Adrenal gland (tissue), 12 donors: Measurements from ENCODE around the gene ZNF260. TPM values are rescaled to one million over a fixed set of nuclear protein-coding genes. Genes with fewer than 3 reads are reported as not detected.
A peak's percentile ranks its signal among the peaks of the same experiment; 100 is the strongest.

ENCODE experiments used
- DNase-seq, 7 donors: peaks; one replicate each; pipeline ENCODE4 v3.0.0-alpha.2; 2019 to 2020
- H3K27ac ChIP-seq, 5 donors: fragments of 200-600 bp; sonication (generic) in 4 of 5; 1 replicate in 3 of 5; 2 replicates in 2 of 5; pipeline versions ENCODE4 v1.5.1 to v1.8.0; 2016 to 2020; ENCODE audit warnings: mild to moderate bottlenecking in 1 of 5
- H3K27me3 ChIP-seq: fragments of 200-600 bp; 2 replicates; pipeline ENCODE4 v1.8.0; 2021
- H3K36me3 ChIP-seq, 2 donors: fragments of 200-600 bp; replicated peaks in 1 of 2; 1 replicate in 1 of 2; 2 replicates in 1 of 2; pipeline versions ENCODE4 v1.5.1 to v1.8.0; 2018 to 2022
- H3K4me1 ChIP-seq, 2 donors: fragments of 200-600 bp; replicated peaks in 1 of 2; 1 replicate in 1 of 2; 2 replicates in 1 of 2; pipeline versions ENCODE4 v1.5.1 to v1.8.0; 2018 to 2021
- H3K4me3 ChIP-seq, 4 donors: fragments of 200-600 bp; sonication (generic) in 3 of 4; one replicate each; pipeline ENCODE4 v1.5.1; 2016 to 2018
- H3K9me3 ChIP-seq, 3 donors: fragments of 200-600 bp; sonication (generic) in 1 of 3; replicated peaks in 1 of 3; 1 replicate in 2 of 3; 2 replicates in 1 of 3; pipeline versions ENCODE4 v1.5.1 to v1.8.0; 2016 to 2021
- CTCF ChIP-seq, 6 experiments: fragments of 450-650 bp in 4 of 6; fragments of 200-600 bp in 2 of 6; sonication (generic) in 1 of 6; IDR thresholded peaks; 1 replicate in 5 of 6; 2 replicates in 1 of 6; pipeline versions ENCODE4 v1.5.1 to v1.8.0; 2016 to 2021; ENCODE audit warnings: antibody characterized with exemption in 6 of 6, mild to moderate bottlenecking in 2 of 6, moderate library complexity in 1 of 6
- POLR2A ChIP-seq, 2 donors: fragments of 450-650 bp; IDR thresholded peaks; one replicate each; pipeline ENCODE4 v1.6.1; 2017; ENCODE audit warnings: antibody characterized with exemption in 2 of 2, mild to moderate bottlenecking in 2 of 2, moderate library complexity in 1 of 2
- WGBS, 4 donors: extraction: QIAGEN DNeasy Blood & Tissue Kit in 2 of 4; methylation state at CpG; one replicate each; pipeline versions ENCODE4 v1.1.5 to v1.1.7; 2013 to 2017; 5-methylcytosine and 5-hydroxymethylcytosine counted together
- intact Hi-C, 2 donors: fragments of 100-400 bp; cut with DNase I; formaldehyde crosslinking; loops; one replicate each; pipeline versions ENCODE4 v1.14.1 to v1.15.0; 2022 to 2023
- polyA plus RNA-seq, 3 donors: library from polyadenylated mRNA; stranded (reverse); fragments of 200-250 nt in 2 of 3; fragments of 350-450 nt in 1 of 3; fragmentation: Illumina TruSeq in 1 of 3; extraction: RNeasy Lipid Tissue Mini Kit (QIAGEN cat#74804) in 1 of 3; gene quantifications; one replicate each; pipeline ENCODE4 v1.2.3, GENCODE V29; 2013 to 2014
- total RNA-seq, 9 donors: library from RNA; depleted of rRNA in 4 of 9; stranded (reverse); fragments of >200 nt in 4 of 9; fragments of 120-200 nt in 1 of 9; fragmentation: NEBNext Ultra II Directional in 1 of 9; extraction: Animal tissue kit (Norgen Biotek cat#: 25700) in 1 of 9; gene quantifications; one replicate each; pipeline versions ENCODE4 v1.1.0 to v1.2.4, GENCODE V29; 2013 to 2023
- donor health status: healthy with polysubstance abuse.
- donor health status: Bipolar disorder and iron deficiency.
- donor health status: DM: yes; HTN: yes; CAD: no.
- donor health status: DM: no; HTN: no; CAD: no.
- donor health status: DM: no; HTN: no; CAD: no.
- donor health status: DM: yes; HTN: yes; CAD: no.

ZNF260 gene
- total and polyA plus RNA-seq, 12 donors, result 2.2 to 23.3 (median 11.8) TPM

GRCh38 chr19:36489920-36490415 lies 38.1 kb downstream of the ZNF260 start:
- intact Hi-C loops, result loop anchor here (10.0 kb wide), 2 partner anchors 285 to 295 kb away; no protein-coding TSS in a partner anchor
- Histone ChIP-seq H3K36me3 (no peaks in the 10 kb centered on the region), H3K27me3 (no peaks in the 10 kb centered on the region), H3K9me3 (no peaks in the 10 kb centered on the region), H3K4me1 (peaks cover 0 to 10% of the 10 kb centered on the region in 2 donors), H3K27ac (peak overlapping the region; percentile 83 to 98 (median 96)), H3K4me3 (peak overlapping the region in 3 of 4 donors; percentile 76 to 89 (median 76))
- TF ChIP-seq POLR2A (IDR thresholded peaks at IDR 0.05), result no peak
- no peak for TF ChIP-seq CTCF (IDR thresholded peaks at IDR 0.05)
- WGBS, 4 donors, result 2 to 4% (median 3%) methylated on average over 15 of the region's 15 CpGs
- DNase-seq, result peak in 6 of 7 donors; percentile 74 to 94 (median 87)

GRCh38 chr19:36489118-36489919 lies 38.8 kb downstream of the ZNF260 start, which contains the start of gene ZNF566:
TSS of gene ZNF566 (minus strand) at chr19:36489561. CDS start at chr19:36476557, 13,004 bp downstream.
- intact Hi-C loops, result loop anchor here in 1 of 2 donors (10.0 kb wide), 1 partner anchor 285 kb away; no protein-coding TSS in a partner anchor
- WGBS, 4 donors, result 0% methylated on average over 2 to 53 of the region's 53 CpGs
- Histone ChIP-seq H3K27ac (peak within 1 kb of the TSS; percentile 83 to 98 (median 96)), H3K4me1 (peaks cover 0 to 10% of the 10 kb centered on the region in 2 donors), H3K9me3 (no peaks in the 10 kb centered on the region), H3K27me3 (no peaks in the 10 kb centered on the region), H3K4me3 (peak within 1 kb of the TSS; percentile 30 to 89 (median 76)), H3K36me3 (no peaks in the 10 kb centered on the region)
- peak in 1 of 6 experiments; percentile 15 for TF ChIP-seq CTCF (IDR thresholded peaks at IDR 0.05)
- peak; percentile 19 to 77 for TF ChIP-seq POLR2A (IDR thresholded peaks at IDR 0.05)
- DNase-seq, result peak; percentile 91 to 98 (median 94)

- Histone ChIP-seq H3K9me3 (no peaks in the 10 kb centered on the region), H3K27ac (peak overlapping the region; percentile 83 to 98 (median 96)), H3K27me3 (no peaks in the 10 kb centered on the region), H3K4me3 (peak overlapping the region; percentile 30 to 89 (median 76)), H3K4me1 (peaks cover 0 to 10% of the 10 kb centered on the region in 2 donors), H3K36me3 (no peaks in the 10 kb centered on the region)
- no peak for TF ChIP-seq POLR2A (IDR thresholded peaks at IDR 0.05)
- peak in 1 of 6 experiments; percentile 9 for TF ChIP-seq CTCF (IDR thresholded peaks at IDR 0.05)
- WGBS, 4 donors, result 0 to 2% (median 0%) methylated on average over 4 to 11 of the region's 11 CpGs
- intact Hi-C loops, result loop anchor here in 1 of 2 donors (10.0 kb wide), 1 partner anchor 284 kb away; no protein-coding TSS in a partner anchor
- peak in 3 of 7 donors; percentile 35 to 69 (median 41) for DNase-seq
Measured at GRCh38 chr19:36488846-36489117, 39.3 kb downstream of the ZNF260 start.

GRCh38 chr19:36488118-36488845 lies 39.8 kb downstream of the ZNF260 start:
- intact Hi-C loops, result loop anchor here in 1 of 2 donors (10.0 kb wide), 1 partner anchor 283 kb away; no protein-coding TSS in a partner anchor
- H3K4me1 ChIP-seq, result peaks cover 0 to 10% of the 10 kb centered on the region in 2 donors
- TF ChIP-seq POLR2A (IDR thresholded peaks at IDR 0.05), result no peak
- no peak for TF ChIP-seq CTCF (IDR thresholded peaks at IDR 0.05)
- H3K36me3 ChIP-seq, result no peaks in the 10 kb centered on the region
- no peak for DNase-seq
- H3K27ac ChIP-seq, result peak overlapping the region in 4 of 5 donors; percentile 83 to 98 (median 94)
- H3K9me3 ChIP-seq, result no peaks in the 10 kb centered on the region
- 45 to 52% (median 49%) methylated on average over 9 of the region's 9 CpGs for WGBS, 4 donors
- no peaks in the 10 kb centered on the region for H3K27me3 ChIP-seq
- peak overlapping the region in 2 of 4 donors; percentile 76 to 89 for H3K4me3 ChIP-seq
